D341Med (cell line): ENCODE results near the gene GPN1.
"Not testable (repeated sequence)": the region's sequence is repeated elsewhere in the genome, so short reads cannot be mapped to it uniquely, and the experiment has no call there.

ENCODE experiments used
- DNase-seq: peaks from one replicate; pipeline ENCODE4 v3.0.0; 2012; ENCODE audit warnings: low spot score

The GPN1 gene

GRCh38 chr2:27672723-27673486, 44.1 kb downstream of the GPN1 start:
- DNase-seq: no peak

GRCh38 chr2:27680571-27680970, 51.7 kb downstream of the GPN1 start:
- DNase-seq: no peak

DNA sequence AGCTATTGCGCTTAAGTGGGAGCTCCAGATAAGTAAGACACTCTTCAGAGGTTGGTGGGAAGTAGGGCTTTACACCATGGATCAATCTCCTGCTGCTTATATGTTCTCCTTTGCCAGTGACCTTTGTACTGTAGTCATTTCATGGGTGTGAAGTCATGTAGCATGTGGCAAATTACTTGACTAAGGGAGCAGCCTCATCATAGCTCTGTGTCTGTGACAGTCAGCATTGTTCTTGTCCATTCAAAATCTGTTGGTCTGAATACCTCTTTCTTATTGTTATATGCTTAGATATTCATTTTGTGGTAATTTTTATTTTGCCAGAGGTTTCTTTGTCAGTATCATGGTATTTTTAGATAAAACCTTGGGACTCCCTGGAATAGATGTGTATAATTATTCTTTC, 53.0 kb downstream of the GPN1 start:
- DNase-seq: no peak

DNA sequence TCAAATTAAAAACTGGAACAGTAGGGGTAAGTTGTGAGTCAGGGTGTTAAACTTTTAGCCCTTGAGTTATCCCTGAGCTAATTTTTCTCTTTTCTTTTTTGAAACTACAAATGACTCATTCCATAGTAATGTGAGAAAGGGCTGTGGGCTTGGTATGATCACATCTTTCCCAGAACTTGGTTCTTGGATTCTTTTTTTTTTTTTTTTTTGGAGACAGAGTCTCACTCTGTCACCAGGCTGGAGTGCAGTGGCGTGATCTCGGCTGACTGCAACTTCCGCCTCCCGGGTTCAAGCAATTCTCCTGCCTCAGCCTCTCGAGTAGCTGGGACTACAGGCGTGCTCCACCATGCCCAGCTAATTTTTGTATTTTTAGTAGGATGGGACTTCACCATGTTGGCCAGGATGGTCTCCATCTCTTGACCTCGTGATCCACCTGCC, 53.5 kb downstream of the GPN1 start:
- DNase-seq: not testable (repeated sequence)

GRCh38 chr2:27683390-27684071, 54.7 kb downstream of the GPN1 start:
- peak; percentile 71 for DNase-seq

DNA sequence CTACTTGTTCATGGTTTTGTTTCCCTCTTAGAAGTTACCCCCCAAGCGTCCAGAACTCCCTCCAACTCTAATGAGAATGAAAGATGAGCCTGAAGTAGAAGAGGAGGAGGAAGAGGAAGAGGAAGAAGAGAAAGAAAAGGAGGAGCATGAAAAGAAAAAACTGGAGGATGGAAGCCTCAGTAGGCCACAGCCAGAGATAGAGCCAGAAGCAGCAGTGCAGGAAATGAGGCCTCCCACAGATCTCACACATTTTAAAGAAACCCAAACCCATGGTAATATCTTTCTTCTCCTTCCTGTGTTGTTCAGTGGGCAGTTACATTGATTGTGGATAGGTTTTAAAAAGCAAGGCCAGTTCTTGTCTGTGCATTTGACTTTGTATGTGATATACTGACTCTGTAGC, 56.2 kb downstream of the GPN1 start:
- DNase-seq: not testable (repeated sequence)

DNA sequence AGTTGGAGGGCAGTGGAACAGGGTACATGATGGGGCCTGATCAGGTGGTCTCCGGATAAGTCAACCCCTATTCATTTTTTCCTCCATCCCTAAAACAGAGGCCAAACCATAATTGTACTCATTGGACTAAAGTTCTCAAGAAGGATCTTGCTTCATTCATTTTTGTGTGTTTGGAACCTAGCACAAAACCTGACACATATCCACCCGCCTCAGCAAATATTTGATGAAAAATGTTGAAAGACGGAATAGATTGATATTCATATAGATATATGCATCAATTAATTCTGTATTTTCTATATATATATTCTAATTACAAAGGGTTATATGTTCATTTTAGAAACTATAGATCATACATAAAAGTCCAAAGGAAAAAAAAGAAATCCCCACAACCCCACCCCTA, 56.7 kb downstream of the GPN1 start:
- no peak for DNase-seq

GRCh38 chr2:27687232-27687631, 58.4 kb downstream of the GPN1 start:
- no peak for DNase-seq

DNA sequence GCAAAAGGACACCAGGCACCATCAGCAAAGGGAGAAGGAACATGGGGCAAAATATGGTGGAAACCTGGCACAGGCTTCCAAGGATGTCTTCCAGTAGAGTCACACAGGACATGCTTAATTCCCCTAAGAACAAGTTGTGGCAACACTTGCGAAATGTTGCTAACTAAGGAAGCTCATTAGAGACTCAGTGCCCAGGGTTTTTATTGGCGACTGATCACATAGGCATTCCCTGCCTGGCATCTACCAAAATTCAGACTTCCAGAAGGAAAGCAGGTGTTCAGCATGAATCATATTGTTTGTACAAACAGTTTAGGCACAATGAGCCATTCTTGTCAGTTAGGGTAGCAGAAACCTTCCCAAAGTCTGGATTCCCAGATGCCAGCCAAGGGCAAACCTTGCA, 60.6 kb downstream of the GPN1 start:
- no peak for DNase-seq

DNA sequence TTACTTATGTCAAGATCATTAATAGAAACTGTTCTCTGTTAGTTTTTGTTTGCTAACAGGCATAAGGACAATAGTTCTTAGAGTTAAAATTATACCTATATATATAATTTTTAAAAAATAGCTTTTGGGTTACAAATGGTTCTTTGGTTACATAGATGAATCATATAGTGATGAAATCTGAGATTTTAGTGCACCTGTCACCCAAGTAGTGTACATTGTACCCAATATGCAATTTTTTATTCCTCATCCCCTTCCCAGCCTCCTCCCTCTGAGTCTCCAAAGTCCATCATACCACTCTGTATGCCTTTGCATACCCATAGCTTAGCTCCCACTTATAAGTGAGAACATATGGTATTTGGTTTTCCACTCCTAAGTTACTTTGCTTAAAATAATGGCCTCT, 61.2 kb downstream of the GPN1 start:
- no peak for DNase-seq

GRCh38 chr2:27697660-27698059, 68.8 kb downstream of the GPN1 start:
- no peak for DNase-seq
